Measurements from ENCODE around the gene ILK.
A peak's percentile ranks its signal among the peaks of the same experiment; 100 is the strongest.

Gene ILK

DNA sequence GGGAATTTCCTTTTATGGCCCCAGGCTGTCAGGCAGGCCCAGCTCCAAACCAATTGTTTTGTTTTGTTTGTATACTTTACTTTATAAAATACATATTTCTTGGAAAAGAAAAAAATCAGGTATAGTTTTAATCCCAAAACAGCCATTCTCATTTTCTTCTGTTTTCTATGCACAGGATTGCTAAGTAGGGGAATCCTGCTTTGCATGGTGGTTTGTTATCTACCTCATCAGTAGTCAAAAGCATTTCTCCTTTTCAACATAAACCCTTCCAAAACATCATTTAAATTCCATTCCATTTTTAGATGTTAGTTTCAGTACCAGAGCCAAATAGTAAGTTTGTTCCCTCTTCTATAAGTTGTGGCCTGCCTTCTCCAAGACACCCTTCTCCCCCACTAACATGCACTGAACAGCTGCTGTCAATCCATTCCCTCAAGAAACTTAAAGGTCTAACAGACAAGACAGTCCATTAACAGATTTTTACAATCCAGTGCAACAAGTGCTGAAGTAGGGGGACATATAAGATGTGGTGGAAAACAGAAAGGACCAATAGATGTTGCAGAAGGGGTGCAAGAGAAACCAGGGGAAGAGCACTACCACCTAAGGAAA, 3.7 kb downstream of the ILK start:
- DNase-seq: no peak

DNA sequence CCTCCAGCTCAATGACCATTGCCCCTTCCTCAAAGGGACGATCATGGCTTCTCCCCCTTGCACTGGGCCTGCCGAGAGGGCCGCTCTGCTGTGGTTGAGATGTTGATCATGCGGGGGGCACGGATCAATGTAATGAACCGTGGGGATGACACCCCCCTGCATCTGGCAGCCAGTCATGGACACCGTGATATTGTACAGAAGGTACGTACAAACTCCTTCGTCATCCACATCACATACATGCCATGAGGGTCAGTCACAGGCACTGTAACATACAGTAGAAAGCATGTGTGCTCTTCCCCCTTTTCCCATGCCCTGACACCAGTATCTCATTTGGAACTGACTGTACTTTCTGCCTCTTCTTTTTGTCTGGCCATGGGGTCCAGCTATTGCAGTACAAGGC, 4.4 kb downstream of the ILK start:
- no peak for DNase-seq

DNA sequence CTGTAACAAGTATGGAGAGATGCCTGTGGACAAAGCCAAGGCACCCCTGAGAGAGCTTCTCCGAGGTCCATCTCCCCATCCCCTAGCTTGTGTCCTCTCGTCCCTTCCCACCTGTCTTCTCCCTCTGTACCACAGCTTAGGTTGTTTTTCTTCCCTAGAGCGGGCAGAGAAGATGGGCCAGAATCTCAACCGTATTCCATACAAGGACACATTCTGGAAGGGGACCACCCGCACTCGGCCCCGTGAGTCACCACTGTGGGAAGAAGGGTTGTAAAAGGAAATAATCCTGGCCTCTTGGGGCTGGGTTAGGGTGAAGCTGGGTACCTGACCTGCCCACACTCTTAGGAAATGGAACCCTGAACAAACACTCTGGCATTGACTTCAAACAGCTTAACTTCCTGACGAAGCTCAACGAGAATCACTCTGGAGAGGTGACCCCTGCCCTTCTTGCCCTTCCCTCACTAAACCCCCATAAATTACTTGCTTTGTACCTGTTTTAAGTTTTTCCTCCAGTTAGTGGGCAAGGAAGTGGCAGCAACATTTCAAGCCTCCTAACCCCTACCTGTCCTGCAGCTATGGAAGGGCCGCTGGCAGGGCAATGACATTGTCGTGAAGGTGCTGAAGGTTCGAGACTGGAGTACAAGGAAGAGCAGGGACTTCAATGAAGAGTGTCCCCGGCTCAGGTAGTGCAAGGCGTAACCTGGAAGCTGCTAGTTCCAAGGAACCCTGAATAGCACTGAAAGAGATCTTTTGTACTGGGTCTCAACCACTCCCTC, 5.3 kb downstream of the ILK start:
- DNase-seq: no peak

DNA sequence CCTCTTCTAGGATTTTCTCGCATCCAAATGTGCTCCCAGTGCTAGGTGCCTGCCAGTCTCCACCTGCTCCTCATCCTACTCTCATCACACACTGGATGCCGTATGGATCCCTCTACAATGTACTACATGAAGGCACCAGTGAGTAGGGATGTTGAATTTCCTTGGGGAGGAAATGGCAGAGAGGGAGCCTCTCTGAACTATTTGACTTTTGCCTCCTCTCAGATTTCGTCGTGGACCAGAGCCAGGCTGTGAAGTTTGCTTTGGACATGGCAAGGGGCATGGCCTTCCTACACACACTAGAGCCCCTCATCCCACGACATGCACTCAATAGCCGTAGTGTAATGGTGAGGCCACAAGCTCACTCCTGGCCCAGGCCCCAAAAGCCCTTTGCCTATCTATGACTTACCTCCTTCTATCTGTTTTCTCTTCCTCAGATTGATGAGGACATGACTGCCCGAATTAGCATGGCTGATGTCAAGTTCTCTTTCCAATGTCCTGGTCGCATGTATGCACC, 6.0 kb downstream of the ILK start:
- DNase-seq: no peak

DNA sequence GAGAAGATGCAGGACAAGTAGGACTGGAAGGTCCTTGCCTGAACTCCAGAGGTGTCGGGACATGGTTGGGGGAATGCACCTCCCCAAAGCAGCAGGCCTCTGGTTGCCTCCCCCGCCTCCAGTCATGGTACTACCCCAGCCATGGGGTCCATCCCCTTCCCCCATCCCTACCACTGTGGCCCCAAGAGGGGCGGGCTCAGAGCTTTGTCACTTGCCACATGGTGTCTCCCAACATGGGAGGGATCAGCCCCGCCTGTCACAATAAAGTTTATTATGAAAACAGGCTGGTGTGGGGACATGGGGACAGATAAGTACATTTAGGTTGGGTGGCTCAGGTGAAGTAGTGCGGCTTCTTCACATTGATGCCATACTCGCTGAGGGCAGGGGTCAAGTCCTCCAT, 7.0 kb downstream of the ILK start:
- DNase-seq: no peak

DNA sequence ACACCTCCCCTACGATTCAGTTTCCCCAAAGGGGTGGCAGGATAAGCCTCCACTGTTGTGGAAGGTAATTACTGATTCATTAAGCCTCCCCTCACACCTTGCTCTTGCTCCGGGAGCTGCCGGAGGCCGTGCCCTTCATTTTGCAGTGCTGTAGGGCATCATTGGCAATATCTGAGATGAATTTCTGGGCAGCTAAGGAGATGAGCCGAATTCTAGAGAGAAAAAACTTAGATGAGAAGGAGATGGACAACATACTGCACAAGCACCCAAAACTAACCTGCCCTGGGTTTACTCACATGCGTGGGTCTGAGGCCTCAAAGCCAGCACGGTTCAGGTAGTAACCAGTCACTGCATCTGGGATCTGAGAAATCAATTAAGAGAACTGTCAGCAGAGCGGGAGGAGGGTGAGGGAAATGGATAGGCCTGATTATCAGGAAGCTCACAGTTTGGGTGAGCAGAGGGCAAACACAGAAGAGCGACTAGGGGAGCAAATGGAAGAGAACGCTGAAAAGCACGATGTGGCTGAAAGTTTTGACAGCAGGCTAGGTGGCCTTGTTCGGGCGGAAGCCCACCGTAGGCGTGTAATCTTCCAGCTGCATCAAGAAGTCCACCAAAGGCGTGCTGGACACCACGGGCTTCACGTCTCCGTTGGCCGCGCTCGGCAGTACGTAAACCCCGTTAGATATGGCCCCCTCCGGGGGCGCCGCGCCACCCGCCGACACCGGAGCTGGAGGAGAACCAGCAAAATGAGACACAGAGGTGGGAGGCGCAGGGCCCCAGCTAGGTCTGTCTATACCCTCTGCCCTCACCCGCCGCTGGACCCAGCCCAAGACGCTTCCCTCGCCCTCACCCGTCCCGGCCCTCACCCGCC, 7.8 kb downstream of the ILK start:
- DNase-seq: no peak

DNA sequence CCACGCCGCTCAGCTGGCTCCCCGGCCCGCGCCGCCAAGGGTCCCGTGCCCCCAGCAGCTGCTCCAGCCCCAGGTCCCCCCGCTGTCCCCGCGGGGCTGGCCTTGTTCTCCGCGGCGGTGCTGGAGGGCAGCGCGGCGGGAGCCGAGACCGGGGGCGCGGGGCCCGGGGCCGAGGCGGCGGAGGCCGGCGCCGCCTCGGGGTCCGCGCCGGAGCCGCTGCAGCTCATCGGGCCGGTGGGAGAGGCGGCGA, 8.3 kb downstream of the ILK start:
- no peak for DNase-seq

DNA sequence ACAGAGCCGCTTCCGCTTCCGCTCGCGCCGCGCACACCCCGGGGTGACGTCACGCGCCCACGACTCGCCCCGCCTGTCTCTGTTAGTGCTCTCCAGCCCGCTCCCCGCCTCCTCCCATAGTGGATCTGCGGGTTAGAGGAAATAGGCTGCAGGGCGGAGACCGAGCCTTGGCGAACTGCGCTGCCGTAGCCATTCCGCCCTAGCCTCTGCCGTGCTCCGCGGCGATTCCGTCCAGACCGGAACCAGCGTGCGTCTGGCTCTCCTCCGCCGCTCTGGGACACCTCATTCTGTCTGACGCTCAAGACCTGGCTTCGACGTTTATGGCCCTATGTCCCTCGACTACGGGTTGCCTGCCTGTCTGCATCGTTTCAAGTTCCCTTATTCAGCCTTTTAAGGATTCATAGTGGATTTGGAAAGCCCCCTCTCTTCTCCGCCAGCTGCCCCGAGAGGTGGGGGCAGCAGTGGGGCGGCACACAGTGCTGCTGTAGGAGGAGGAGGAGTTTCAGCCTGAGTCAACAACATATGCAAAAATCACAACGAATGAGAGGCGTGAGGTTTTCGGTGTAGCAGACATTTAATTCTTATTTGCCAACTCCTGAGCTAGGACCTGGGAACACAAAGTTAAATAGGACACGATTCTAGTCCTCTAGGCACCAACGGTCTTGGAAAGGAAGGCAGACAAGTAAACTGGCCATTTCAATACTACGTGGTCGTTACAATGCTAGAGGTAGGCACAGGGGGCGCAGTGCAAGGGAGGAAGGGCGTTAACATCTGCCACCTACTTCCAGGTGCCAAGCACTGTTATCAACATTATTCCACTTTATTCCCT, 8.9 kb downstream of the ILK start, which contains the start of gene TAF10:
Gene TAF10 (minus strand): TSS at position 4 of the 829 bp plus-strand sequence. CDS start 27 bp downstream, outside the sequence.
- DNase-seq: peak; percentile 87 to 95

DNA sequence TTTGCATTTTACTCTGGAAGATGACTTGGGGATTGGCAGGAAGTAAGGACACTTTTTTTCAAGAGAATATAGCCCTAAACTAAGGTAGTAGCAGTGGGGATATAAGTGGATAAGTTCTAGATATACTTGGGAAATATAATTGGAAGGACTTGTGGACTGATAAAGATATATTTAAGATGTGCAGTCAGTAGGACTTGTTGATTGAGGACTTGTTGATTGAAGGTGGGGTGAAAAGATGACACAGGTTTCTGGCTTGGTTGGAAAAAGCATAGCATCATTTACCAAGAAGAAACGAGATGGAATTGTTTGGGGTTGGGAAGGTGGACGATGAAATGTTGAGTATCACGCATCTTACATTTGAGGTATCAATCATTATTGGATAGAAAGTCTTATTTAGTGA, 9.9 kb downstream of the ILK start:
- no peak for DNase-seq

DNA sequence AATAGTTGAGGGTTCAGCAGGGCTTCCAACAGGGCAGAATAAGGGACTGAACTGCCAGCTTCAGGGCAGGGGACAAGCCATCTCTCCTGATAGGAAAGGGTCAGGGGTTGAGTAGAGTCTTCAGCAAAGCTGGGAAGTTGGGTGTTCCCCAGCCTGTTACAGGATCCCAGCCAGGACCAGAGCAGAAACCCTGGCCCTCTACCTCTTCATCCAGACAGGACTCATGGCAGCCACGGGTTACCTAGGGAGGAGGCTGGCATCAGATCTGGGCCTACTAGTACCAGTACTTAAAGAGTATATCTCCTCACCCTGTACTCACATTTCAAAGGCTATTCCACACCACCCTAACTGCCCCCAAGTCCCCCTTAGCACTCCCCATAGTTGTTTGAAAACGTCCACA, 10.9 kb downstream of the ILK start:
- DNase-seq: no peak

DNA sequence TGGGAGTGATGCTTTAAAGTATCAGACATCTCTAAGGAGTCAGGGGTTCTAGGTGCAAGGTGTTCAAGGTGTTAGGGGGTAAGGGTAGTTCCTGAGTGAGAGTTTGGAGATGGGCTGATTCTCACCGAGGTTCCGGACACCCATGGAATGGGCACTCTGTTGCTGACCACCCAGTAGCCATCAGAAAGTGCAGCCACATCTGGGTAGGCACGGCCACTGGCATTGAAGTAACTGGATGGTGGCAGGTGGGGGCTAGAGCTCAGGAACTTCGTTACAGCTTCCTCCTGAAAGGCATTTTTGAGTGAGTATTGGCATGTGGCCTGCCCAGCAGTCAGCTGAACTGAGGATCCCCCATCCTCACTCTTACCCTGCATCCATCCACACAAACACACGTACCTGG, 11.5 kb downstream of the ILK start:
- no peak for DNase-seq

DNA sequence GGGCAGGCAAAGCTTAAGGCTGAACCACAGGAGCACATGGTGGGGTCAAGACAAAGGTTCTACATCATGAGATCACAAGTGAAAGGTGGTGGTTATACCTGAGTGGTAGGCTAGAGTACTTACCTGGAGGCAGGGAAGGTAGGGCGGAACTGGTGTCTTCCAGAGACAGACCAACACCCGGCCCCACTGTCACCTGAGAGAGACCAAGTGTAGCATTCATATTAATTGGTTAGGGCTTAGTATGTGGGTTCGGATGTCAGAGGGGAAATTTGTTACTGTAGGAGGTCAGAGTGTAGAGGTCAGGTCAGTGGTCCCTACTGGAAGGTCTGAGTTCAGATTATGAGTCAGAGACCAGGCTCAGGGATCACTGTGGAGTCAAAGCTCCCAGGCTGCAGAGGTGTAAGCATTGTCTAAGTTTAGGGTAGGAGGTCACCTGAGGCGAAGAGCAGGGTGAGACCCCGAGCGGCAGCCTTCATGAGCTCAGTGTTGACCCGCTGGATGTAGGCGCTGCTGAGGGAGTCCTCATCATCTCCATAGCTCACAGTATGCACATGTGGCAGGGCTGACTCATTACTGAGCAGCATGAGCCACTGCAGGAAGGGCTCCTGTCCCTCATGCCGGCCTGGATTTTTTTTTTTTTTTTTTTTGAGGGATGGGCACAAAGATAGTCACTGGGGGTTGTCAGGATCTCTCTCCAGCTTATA, 12.5 kb downstream of the ILK start:
- DNase-seq: no peak

DNA sequence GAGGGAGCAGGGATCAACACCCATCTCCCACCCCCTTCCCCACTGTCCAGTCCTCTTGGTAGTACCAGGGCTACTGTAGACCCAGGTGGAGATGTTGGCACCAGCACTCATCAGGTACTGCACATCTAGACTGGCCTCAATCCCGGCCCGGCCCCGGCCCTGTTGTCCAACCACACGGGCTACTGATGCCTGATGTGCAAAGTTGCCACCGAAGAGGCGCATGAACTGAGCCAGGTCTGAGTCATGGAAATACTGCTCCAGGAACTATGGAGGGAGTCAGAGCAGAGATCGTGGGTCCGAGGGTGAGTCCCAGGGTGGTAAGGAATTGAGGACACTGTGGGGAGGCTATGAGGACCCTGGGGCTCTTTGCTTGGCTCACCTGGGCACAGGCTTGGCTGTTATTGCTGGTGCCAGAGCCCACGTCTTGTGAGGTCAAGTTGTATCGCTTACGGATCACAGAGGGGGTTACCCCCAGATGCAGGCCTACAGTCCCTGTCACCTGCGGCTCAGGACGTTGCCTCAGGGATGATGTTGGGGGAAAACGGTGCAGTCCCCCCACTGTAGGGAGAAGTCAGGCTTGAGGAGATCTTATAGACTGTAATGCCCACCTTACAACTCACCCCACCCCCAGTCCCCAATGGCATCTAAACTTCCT, 13.1 kb downstream of the ILK start:
- DNase-seq: no peak

DNA sequence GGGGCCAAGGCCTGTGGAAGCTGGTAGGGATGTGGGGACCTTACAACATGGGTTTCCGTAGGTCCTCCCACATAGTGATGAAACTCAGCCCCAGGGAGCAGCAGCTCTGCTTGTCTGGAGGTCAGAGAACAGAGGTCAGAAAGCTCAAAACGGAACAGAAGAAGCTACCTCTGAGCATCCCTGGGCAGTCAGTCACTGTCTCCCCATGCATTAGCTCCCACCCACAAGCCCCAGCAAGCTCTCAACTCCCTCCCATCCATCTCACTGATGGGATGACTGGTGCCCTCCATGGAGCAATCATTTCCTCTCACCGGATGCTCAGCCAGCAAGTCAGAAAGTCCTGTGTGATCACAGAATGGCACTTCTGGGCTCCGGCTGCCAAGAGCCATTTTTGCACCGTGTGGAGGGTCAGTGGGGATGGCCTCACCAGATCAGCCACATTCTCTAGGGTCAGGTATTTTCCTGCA, 13.8 kb downstream of the ILK start:
- no peak for DNase-seq

DNA sequence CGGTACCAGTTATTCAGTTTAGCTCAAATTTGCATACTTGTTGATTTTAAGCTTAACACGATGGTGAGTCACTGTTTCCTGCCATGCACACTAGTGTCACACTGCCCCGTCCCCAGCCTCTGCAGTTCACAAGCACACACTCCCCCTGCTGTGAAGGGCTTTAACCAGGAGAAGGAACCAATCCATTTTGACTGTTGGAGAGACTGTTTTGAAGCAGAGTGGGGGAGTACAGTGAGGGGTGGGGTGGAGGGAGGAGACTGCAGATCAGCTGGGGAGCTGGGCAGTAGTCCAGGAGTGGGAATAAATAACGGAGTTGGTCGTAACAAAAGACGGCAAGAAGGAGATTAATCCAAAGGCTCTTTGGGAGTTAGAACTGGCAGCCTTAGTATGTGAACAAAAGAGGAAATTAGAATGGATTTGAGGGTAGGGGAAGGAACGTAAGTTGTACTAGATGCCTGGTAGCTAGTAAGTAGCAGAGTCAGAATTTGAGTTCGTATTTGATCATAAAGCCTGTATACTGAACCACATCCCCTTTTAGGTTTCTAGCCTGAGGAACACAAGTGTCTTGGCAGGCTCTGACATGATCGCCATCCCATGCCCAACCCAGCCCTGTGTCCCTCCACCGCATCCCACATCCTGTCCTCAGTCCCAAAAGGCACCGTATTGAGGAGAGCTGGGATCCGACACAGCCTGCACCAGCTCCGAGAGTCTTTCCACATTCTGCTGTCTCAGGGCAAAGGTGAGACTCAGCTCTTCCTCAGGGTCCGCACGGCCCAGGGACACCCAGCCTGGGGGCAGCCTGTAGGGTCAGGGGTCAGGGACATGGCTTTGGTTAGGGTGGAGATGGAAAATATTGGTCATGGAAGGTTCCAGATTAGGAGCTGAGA, 14.8 kb downstream of the ILK start:
- no peak for DNase-seq

DNA sequence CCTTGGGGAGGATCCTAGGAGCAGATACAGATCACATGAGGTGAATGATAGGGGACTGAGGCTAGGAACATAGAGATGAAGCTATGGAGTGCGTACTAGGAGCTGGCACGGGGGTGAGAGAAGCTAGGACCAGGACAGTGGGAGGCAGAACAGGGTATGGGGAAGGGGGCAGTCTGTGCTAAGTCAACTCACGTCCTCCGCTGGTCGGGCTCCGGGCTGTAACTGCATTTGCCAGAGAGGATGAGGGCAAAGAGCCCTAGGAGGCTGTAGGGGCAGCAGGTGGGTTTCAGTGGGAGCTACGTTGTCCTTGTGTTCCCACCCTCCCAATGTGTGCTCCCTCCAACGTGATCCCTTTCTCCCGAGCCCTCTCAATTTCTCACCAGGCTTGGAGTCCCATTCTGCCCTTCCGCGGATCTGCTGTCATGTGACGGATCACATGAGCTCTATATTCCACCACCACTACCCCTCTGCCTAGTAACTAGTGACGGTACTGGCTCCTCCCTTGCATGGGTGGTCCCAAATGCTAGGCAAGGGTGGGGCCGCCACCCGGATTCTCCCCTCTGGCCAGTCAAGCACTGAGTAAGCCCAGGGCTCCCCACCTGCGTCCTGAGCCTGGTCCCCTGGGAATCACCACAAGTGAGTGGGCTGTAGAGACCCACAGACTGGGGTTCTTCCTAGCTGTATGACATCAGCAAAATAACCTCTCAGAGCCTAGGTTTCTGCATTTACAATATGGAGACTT, 15.6 kb downstream of the ILK start, which contains the start of gene TPP1:
Gene TPP1 (minus strand): TSS at position 419 of the 742 bp plus-strand sequence. CDS start 22 bp downstream, at position 397.
- DNase-seq: peak; percentile 91

DNA sequence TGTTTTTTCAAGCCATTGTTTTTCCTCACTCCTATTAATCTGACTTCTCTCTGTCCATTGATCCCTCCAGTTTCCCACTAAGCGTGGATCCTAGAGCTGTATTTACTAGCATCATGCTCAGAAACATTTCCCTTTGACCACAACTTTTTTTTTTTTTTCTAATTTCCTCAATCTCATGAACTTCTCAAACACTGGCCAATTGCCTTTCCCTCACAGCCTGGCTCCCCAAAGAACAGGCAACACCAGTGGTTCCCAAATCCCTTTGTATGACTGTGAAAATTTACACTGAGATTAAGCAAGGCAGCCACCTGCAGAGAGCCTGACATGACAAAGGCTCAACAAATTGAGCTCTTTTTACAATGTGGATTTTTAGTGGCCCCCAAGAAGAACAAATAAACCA, 17.1 kb downstream of the ILK start:
- DNase-seq: no peak

DNA sequence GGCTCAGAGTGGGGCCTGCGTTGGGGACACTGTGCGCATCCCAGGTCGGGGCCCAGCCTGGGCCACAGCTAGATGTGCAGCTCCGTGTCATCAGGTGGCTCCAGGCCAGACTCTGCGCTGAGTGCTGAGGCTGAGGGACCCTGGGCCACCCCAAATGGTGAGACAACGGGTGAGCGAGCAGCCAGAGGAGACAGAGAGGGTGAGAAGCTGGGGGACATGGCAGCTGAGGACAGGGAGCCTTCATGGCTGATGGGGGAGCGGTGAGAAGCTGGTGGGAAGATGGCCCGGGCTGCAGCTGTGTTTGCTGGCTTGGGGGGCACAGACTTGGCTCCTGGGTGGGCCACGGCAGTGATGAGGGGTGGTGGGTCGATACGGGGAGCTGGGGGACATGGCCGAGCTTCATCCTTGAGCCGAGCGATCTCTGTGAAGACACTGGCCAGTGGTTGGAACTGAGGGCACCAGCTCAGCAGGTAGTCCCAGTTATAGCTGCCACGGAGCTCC, 18.2 kb downstream of the ILK start:
- DNase-seq: no peak
